ENCODE results near the gene RAB17.

The RAB17 gene

GRCh38 chr2:237549643-237550415 lies 40.7 kb downstream of the RAB17 start:
- peaks cover 24% of the 10 kb centered on the region for H3K4me1 Mint-ChIP-seq
- TF ChIP-seq CTCF (IDR thresholded peaks at IDR 0.05), result no peak
- H3K36me3 Mint-ChIP-seq (ENCODE audit: low read depth), result no peaks in the 10 kb centered on the region
- DNase-seq, result no peak
- H3K27me3 Mint-ChIP-seq (ENCODE audit: low read depth, poor library complexity), result peaks cover 14% of the 10 kb centered on the region
- no peak overlapping the region for H3K27ac Mint-ChIP-seq
- H3K4me3 Mint-ChIP-seq, result no peak overlapping the region
- H3K9me3 Mint-ChIP-seq, result peaks cover 28% of the 10 kb centered on the region

GRCh38 chr2:237549216-237549615 lies 41.3 kb downstream of the RAB17 start:
- H3K9me3 Mint-ChIP-seq, result peaks cover 22% of the 10 kb centered on the region
- H3K27ac Mint-ChIP-seq, result no peak overlapping the region
- H3K36me3 Mint-ChIP-seq (ENCODE audit: low read depth), result no peaks in the 10 kb centered on the region
- TF ChIP-seq CTCF (IDR thresholded peaks at IDR 0.05), result no peak
- H3K4me1 Mint-ChIP-seq, result peaks cover 24% of the 10 kb centered on the region
- peaks cover 14% of the 10 kb centered on the region for H3K27me3 Mint-ChIP-seq (ENCODE audit: low read depth, poor library complexity)
- H3K4me3 Mint-ChIP-seq, result no peak overlapping the region
- no peak for DNase-seq

- Mint-ChIP-seq H3K4me3 (no peak overlapping the region), H3K27me3 (ENCODE audit: low read depth, poor library complexity) (peaks cover 14% of the 10 kb centered on the region), H3K27ac (no peak overlapping the region), H3K36me3 (ENCODE audit: low read depth) (no peaks in the 10 kb centered on the region), H3K9me3 (peaks cover 9% of the 10 kb centered on the region), H3K4me1 (peaks cover 24% of the 10 kb centered on the region)
- TF ChIP-seq CTCF (IDR thresholded peaks at IDR 0.05), result no peak
- DNase-seq, result no peak
Observed at GRCh38 chr2:237547841-237548416, 42.6 kb downstream of the RAB17 start.

GRCh38 chr2:237546876-237547395 lies 43.6 kb downstream of the RAB17 start:
- no peak for TF ChIP-seq CTCF (IDR thresholded peaks at IDR 0.05)
- Mint-ChIP-seq H3K36me3 (ENCODE audit: low read depth) (no peaks in the 10 kb centered on the region), H3K4me3 (no peak overlapping the region), H3K27ac (no peak overlapping the region), H3K4me1 (peaks cover 24% of the 10 kb centered on the region), H3K9me3 (no peaks in the 10 kb centered on the region), H3K27me3 (ENCODE audit: low read depth, poor library complexity) (peaks cover 9% of the 10 kb centered on the region)
- no peak for DNase-seq

GRCh38 chr2:237546040-237546875 lies 44.3 kb downstream of the RAB17 start:
- H3K9me3 Mint-ChIP-seq, result peaks cover 5% of the 10 kb centered on the region
- H3K4me1 Mint-ChIP-seq, result peaks cover 30% of the 10 kb centered on the region
- H3K36me3 Mint-ChIP-seq (ENCODE audit: low read depth), result no peaks in the 10 kb centered on the region
- TF ChIP-seq CTCF (IDR thresholded peaks at IDR 0.05), result no peak
- H3K27me3 Mint-ChIP-seq (ENCODE audit: low read depth, poor library complexity), result peaks cover 6% of the 10 kb centered on the region
- DNase-seq, result no peak
- no peak overlapping the region for H3K4me3 Mint-ChIP-seq
- H3K27ac Mint-ChIP-seq, result no peak overlapping the region

Measured in nephron progenitor cell (in vitro differentiated cells).